Measurements from ENCODE around the gene DCDC1.

Gene DCDC1

GRCh38 chr11:31361743-31362142 is 7.8 kb downstream of the DCDC1 start:
- no peak overlapping the region for H3K4me3 ChIP-seq (ENCODE audit: low read depth, low read length)
- TF ChIP-seq, protein P1, sequence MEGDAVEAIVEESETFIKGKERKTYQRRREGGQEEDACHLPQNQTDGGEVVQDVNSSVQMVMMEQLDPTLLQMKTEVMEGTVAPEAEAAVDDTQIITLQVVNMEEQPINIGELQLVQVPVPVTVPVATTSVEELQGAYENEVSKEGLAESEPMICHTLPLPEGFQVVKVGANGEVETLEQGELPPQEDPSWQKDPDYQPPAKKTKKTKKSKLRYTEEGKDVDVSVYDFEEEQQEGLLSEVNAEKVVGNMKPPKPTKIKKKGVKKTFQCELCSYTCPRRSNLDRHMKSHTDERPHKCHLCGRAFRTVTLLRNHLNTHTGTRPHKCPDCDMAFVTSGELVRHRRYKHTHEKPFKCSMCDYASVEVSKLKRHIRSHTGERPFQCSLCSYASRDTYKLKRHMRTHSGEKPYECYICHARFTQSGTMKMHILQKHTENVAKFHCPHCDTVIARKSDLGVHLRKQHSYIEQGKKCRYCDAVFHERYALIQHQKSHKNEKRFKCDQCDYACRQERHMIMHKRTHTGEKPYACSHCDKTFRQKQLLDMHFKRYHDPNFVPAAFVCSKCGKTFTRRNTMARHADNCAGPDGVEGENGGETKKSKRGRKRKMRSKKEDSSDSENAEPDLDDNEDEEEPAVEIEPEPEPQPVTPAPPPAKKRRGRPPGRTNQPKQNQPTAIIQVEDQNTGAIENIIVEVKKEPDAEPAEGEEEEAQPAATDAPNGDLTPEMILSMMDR (IDR thresholded peaks at IDR 0.05; ENCODE audit: borderline replicate concordance, insufficient read depth, low read depth, low read length) = no peak

- no peak overlapping the region for H3K4me3 ChIP-seq (ENCODE audit: low read depth, low read length)
- TF ChIP-seq, protein P1 (IDR thresholded peaks at IDR 0.05; ENCODE audit: borderline replicate concordance, insufficient read depth, low read depth, low read length) = no peak
These were observed 13.7 kb downstream of the DCDC1 start for GRCh38 chr11:31355817-31356216.

DNA sequence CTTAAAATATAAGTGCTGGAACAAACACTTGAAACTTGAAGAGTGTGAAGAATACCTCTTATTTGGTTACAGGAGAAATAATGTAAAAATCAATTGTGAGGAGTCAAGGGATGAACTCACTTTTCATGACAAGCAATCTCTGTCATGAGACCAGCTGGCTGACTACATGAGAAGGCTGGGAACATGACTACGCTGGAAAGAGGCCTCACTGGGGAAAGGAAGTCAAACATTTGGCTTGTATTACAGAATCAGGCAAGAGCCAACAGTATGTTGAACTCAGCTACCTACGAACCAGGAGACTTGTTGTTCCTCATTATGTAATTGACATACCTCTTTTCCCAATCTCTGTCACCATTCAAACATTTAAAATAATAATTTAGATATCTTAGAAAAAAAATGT is 14.4 kb downstream of the DCDC1 start:
- TF ChIP-seq, protein P1 (IDR thresholded peaks at IDR 0.05; ENCODE audit: borderline replicate concordance, insufficient read depth, low read depth, low read length) = no peak
- no peak overlapping the region for H3K4me3 ChIP-seq (ENCODE audit: low read depth, low read length)

DNA sequence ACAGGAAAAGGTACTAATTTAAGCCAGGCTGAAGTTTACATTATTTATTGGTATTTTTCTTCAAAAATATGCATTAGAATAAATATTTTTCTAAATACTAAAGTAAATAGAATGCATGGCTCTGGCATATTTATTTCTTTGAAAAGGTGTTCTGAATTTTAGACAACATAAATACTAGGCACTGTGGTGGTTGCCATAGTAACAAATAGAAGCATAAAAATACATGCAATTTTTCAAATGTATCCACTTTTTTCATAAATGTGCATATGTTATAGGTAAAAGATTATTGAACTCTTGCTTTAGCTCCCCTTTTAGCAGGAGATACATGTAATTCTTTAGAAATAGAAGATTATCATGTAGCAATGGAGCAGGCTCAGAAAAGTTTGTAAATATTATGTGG is 18.4 kb downstream of the DCDC1 start:
- TF ChIP-seq, protein P1 (IDR thresholded peaks at IDR 0.05; ENCODE audit: borderline replicate concordance, insufficient read depth, low read depth, low read length) = no peak
- no peak overlapping the region for H3K4me3 ChIP-seq (ENCODE audit: low read depth, low read length)

- TF ChIP-seq, protein P1 (IDR thresholded peaks at IDR 0.05; ENCODE audit: borderline replicate concordance, insufficient read depth, low read depth, low read length) = peak; percentile 66; the same call in 1 of the 2 replicates
- H3K4me3 ChIP-seq (ENCODE audit: low read depth, low read length) = no peak overlapping the region
These were observed 28.5 kb downstream of the DCDC1 start for GRCh38 chr11:31340903-31341572.

- TF ChIP-seq, protein P1 (IDR thresholded peaks at IDR 0.05; ENCODE audit: borderline replicate concordance, insufficient read depth, low read depth, low read length) = no peak
- no peak overlapping the region for H3K4me3 ChIP-seq (ENCODE audit: low read depth, low read length)
These were observed 31.7 kb downstream of the DCDC1 start for GRCh38 chr11:31337806-31338205.

- no peak overlapping the region for H3K4me3 ChIP-seq (ENCODE audit: low read depth, low read length)
- TF ChIP-seq, protein P1 (IDR thresholded peaks at IDR 0.05; ENCODE audit: borderline replicate concordance, insufficient read depth, low read depth, low read length) = no peak
These were observed 40.8 kb downstream of the DCDC1 start for GRCh38 chr11:31328697-31329096.
